OCI-LY7 (cell line): ENCODE measurements around the gene RGS17.

ENCODE experiments used
- CTCF ChIP-seq: fragments of 200-600 bp; sonication (generic); conservative IDR thresholded peaks from 2 replicates; pipeline ENCODE4 v1.5.1; 2014; ENCODE audit warnings: mild to moderate bottlenecking, antibody characterized with exemption, low read length, moderate library complexity, mixed read lengths
- EZH2phosphoT487 ChIP-seq: fragments of 200-600 bp; sonication (generic); IDR thresholded peaks from 2 replicates; pipeline ENCODE4 v1.6.1; 2018; ENCODE audit warnings: low read depth, borderline replicate concordance, mild to moderate bottlenecking, mixed run types, antibody characterized with exemption, low read length, moderate library complexity, mixed read lengths

GRCh38 chr6:153102605-153103318, 28.3 kb downstream of the RGS17 start:
- TF ChIP-seq EZH2phosphoT487 (no peak), CTCF (no peak)
